ENCODE data around the gene ZNF236.
"Not testable (repeated sequence)": the region's sequence is repeated elsewhere in the genome, so short reads cannot be mapped to it uniquely, and the experiment has no call there.

ZNF236 gene

GRCh38 chr18:76977684-76978232 is 155.4 kb downstream of the ZNF236 start:
- no peak for DNase-seq

DNA sequence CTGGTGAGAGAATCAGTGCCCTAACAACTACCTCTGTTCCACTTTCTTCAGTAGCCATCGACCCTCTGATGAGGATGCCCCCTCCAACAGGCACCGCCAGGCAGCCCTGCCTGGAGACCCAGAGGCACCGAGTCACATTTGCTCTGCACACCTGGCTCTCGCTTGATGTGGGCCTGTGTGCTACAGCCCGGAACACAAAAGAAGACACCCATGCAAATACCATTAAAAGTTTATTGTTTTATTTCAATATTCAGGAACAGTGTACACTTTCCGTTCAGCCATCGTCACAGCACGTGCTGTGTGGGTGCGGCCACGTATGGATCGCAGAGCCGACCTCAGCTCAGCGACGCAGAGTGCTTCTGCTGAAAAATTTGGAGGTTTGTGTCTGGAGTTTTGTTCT is 156.3 kb downstream of the ZNF236 start:
- DNase-seq, result no peak

GRCh38 chr18:76979111-76979751 is 156.9 kb downstream of the ZNF236 start:
- no peak for DNase-seq

DNA sequence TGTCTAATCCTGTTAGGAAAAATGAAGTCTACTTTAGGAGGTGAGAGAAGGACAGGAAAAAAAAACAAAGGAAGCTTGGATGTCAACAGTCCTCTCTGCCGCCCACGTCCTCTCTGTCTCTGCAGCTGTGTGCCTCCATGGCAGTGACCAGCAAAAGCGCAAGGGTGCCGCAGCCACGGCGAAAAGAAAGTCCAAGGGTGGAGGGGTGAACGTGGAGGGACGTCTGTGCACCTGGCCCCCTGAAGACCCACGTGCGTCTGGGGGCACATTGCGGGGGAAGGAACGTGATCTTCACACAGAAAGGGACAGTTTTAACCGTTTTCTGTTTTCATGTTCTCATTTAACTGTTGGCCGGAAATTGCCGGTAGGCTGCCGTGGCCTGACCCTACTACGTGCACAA is 157.5 kb downstream of the ZNF236 start:
- no peak for DNase-seq

DNA sequence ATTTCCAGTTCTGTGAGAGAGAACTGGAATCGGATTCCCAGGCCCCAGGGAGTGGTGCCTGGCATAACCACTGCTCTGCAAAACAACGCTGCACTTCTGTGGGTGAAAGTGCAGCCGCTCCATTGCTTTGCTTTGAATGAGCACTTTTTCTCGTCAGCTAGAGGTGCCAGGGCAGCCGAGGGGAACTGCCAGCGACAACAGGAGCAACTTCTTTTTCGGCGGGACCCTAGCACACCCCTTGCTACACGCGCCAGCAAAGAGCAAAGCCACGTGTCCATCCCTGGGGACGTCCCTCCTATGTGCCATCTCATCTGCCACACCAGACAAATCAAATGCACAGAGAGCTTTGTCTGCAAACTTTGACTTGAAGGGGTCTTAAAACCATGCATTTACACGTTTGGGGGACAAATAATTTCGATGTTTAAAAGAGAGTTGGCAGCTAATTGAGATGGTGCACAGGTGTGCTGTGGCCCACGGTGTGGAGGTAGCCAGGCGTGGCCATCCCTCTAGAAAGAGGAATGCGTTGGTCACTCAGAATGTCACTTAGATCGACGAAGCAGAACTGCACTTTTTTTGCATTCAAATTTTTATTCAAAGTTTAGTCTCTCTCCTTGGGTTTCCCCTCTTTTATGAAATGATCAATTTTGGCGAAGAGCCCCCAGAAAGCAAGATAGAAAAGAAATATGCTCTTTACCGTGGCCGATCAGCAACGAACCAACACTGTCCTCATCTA is 158.5 kb downstream of the ZNF236 start:
- no peak for DNase-seq

DNA sequence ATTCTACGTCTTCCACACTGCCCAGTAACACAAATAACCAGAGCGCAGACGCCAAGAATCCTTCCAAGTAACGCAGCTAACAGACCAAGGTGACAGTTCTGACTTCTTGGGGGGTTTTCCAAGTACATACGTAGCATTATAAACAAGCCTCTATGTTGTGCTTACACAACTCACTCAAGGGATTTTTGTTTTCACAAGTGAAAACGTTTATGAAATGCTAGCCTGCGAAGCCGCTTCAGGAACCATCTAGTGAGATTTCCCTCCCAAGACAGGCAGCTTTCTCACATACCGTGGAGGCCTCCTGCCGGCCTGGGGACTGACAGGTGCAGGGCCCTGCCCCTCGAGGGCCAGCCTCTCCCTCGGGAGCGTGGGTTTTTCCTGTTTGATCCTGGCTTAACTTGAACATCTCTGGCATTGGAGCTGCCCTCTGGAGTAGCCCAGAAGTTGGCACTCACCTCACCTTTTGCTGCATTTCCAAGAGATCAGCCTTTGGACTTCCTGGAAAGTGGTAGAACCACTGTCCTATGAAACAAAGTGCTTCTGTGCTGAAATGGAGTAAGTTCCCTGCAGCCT is 159.1 kb downstream of the ZNF236 start:
- DNase-seq, result no peak

GRCh38 chr18:76982038-76982437 is 159.7 kb downstream of the ZNF236 start:
- DNase-seq, result no peak

GRCh38 chr18:76982841-76983583 is 160.7 kb downstream of the ZNF236 start:
- no peak for DNase-seq

DNA sequence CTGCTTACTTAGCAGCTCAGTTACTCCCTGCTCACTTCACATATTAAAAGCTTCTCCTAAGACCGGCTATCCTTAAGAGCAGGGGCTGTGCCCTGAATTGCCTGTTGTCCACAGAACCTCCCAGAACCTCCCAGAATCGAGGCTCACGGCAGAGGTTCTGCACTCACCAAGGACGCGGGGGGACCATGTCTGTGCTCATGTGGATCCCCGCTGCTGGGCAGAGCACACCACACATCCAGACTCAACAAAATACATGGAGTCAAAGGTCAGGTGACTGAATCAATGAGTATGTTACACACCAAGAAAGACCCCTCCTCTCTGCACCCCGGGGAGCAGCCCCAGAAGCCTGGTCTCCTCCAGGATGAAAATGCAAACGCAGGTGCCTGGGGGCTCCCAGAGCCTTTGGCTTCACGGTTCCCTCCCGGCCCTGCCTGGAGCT is 161.3 kb downstream of the ZNF236 start:
- DNase-seq, result no peak

DNA sequence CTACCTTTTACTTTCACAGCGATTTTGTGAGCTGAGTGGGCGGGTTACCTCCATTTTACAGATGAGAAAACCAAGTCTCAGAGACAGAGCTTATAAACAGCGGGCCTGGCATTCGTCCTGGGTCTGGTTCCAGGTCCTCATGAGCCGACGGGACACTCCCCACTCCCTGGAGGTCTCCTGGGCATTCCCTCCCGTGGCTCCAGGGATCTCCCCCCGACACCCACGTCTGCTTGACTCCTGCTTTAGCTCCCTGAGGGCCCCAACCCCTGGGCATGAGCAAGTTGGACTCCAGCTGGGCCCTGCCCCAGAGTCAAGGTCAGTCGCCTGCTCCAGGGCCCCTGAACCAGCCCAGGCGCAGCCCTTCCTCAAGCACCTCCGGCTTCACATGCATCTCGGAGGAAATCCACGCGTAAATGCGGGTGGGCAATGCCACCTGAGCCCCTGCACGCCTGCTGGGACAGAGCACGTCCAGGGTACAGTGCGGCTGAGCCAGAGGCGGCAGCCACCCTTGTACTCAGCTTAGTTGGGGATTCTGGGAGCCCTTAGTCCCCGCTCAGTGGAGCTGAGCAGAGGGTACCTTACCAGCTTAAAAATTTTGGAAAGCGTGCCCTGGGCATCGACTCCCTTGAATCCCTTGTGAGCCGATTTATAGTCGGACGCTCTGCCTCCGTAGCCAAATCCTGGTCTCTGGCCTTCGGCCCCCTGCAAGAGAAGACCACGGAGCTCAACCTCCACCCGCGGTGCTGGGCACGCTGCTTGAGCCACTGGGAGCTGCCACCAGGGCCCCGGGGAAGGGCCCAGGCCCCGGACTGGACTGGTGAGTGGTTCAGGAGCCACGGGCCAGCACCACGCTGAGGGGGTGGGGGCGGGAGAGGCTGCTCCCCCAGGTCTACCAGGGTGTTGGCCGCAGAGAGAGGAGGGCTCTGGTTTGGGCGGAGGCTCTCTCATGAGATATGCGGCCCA is 162.1 kb downstream of the ZNF236 start:
- DNase-seq, result no peak

- no peak for DNase-seq
These were observed 163.0 kb downstream of the ZNF236 start for GRCh38 chr18:76985156-76985950.

DNA sequence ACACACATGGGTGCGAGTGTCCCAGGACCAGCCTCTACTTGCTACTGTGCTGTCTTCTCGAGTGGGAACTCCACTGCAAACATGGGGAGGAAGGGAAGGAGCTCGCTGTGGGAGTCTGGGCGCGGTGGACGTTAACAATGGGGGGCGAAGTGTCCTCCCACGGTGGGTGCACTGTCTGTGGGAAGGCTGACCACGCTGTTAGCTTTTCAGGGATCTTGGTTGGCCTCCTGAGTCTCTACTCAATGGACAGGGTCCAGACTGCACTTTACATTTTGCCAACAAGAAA is 163.5 kb downstream of the ZNF236 start:
- no peak for DNase-seq

- DNase-seq, result no peak
These were observed 164.0 kb downstream of the ZNF236 start for GRCh38 chr18:76986406-76986805.

- no peak for DNase-seq
These were observed 165.9 kb downstream of the ZNF236 start for GRCh38 chr18:76988031-76988826.

- DNase-seq, result no peak
These were observed 166.7 kb downstream of the ZNF236 start for GRCh38 chr18:76988827-76989646.

GRCh38 chr18:76989647-76990190 is 167.4 kb downstream of the ZNF236 start:
- DNase-seq, result no peak

- not testable (repeated sequence) for DNase-seq
These were observed 168.1 kb downstream of the ZNF236 start for GRCh38 chr18:76990343-76991020.

DNA sequence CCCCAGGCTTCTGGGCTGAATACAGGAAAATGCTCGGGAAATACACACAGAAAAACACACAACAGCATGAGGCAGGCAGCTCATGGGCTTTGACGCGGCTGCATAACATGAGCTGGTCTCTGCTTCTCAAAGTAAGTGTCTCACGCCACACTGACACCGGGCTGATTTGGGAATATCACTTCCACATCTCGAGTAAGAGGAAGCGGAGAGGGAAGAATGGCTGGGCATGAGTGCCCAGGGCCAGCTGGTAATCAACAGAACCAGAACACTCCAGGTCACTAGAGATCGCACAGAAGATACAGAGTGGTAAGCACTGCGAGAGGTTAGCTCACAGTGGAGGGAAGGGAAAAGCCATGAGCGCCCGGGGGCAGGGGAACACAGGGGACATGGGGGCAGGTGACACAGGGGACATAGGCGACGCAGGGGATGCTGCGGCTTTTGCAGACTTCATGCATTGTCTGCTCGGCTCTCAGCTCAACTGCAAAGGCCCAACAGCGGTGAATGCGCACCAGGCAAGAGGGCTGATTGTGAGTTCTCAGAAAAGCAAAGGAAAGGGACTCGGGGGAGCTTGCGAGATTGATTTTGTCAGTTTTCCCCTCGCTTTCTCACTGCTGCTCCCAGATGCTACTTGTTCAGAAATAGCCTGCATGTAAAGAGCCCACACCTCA is 168.8 kb downstream of the ZNF236 start:
- no peak for DNase-seq

Data from NCI-H2081 treated with DMSO at 0.1 percent for 48 hours (cell line).